Stimulated activated CD4-positive, alpha-beta T cell treated with anti-CD3 and anti-CD28 coated beads, Interleukin-12 subunit alpha, Interleukin-12 subunit beta, amount 100 ng/mL, for 4 hours (primary cell): ENCODE results near the gene P2RY14.

Source experiments
- DNase-seq: peaks from one replicate; pipeline ENCODE4 v3.0.0-alpha.2; 2020

Gene P2RY14

GRCh38 chr3:151278230-151278629, at the start of gene P2RY14:
Gene P2RY14 (minus strand): TSS chr3:151278542. CDS start chr3:151214316, 64,226 bp downstream.
- no peak for DNase-seq

- DNase-seq: no peak
Observed at GRCh38 chr3:151327571-151328198, 49.3 kb upstream of the P2RY14 start.

GRCh38 chr3:151322511-151322910, 44.2 kb upstream of the P2RY14 start:
- no peak for DNase-seq

GRCh38 chr3:151321526-151321925, 43.2 kb upstream of the P2RY14 start:
- DNase-seq: no peak

- no peak for DNase-seq
Observed at GRCh38 chr3:151320131-151320530, 41.8 kb upstream of the P2RY14 start.

GRCh38 chr3:151319628-151320027, 41.3 kb upstream of the P2RY14 start:
- no peak for DNase-seq

GRCh38 chr3:151318991-151319390, 40.6 kb upstream of the P2RY14 start:
- DNase-seq: no peak

GRCh38 chr3:151318313-151318712, 40.0 kb upstream of the P2RY14 start:
- DNase-seq: no peak

- no peak for DNase-seq
Observed at GRCh38 chr3:151316267-151316991, 38.1 kb upstream of the P2RY14 start, which contains the start of gene GPR87. Gene GPR87 (minus strand): TSS chr3:151316820. CDS start chr3:151300100, 16,720 bp downstream.

- DNase-seq: no peak
Observed at GRCh38 chr3:151315846-151316245, 37.5 kb upstream of the P2RY14 start.

GRCh38 chr3:151315136-151315535, 36.8 kb upstream of the P2RY14 start:
- DNase-seq: no peak

GRCh38 chr3:151314593-151314992, 36.3 kb upstream of the P2RY14 start:
- no peak for DNase-seq

- no peak for DNase-seq
Observed at GRCh38 chr3:151314137-151314536, 35.8 kb upstream of the P2RY14 start.

- no peak for DNase-seq
Observed at GRCh38 chr3:151312972-151313371, 34.6 kb upstream of the P2RY14 start.

- DNase-seq: no peak
Observed at GRCh38 chr3:151309566-151309965, 31.2 kb upstream of the P2RY14 start.

GRCh38 chr3:151307583-151308488, 29.5 kb upstream of the P2RY14 start:
- no peak for DNase-seq

GRCh38 chr3:151307131-151307530, 28.8 kb upstream of the P2RY14 start:
- no peak for DNase-seq

GRCh38 chr3:151306168-151306810, 27.9 kb upstream of the P2RY14 start:
- DNase-seq: no peak

GRCh38 chr3:151305775-151306151, 27.4 kb upstream of the P2RY14 start:
- no peak for DNase-seq

GRCh38 chr3:151305060-151305774, 26.9 kb upstream of the P2RY14 start:
- no peak for DNase-seq

- DNase-seq: no peak
Observed at GRCh38 chr3:151303751-151304150, 25.4 kb upstream of the P2RY14 start.

GRCh38 chr3:151301787-151302186, 23.4 kb upstream of the P2RY14 start:
- DNase-seq: no peak
